GM06990 (cell line): ENCODE data around the gene DTNBP1.

ENCODE experiments used
- DNase-seq: peaks from one replicate; pipeline ENCODE4 v3.0.0-alpha.2; 2011; ENCODE audit not compliant: insufficient read length; ENCODE audit errors: extremely low read depth
- H3K27me3 ChIP-seq: replicated peaks from 2 replicates; pipeline ENCODE4 v1.6.0; 2011; ENCODE audit warnings: low read length; ENCODE audit not compliant: control insufficient read depth, insufficient read depth
- H3K36me3 ChIP-seq: 2 replicates; pipeline ENCODE4 v1.5.1; 2011; ENCODE audit warnings: low read length; ENCODE audit not compliant: control insufficient read depth, insufficient read depth
- H3K4me3 ChIP-seq: replicated peaks from 2 replicates; pipeline ENCODE4 v1.5.1; 2011; ENCODE audit warnings: low read depth, mild to moderate bottlenecking, control low read depth, low read length
- TF ChIP-seq, protein P1 (sequence below): IDR thresholded peaks from 2 replicates; pipeline ENCODE4 v1.5.1; 2011; ENCODE audit warnings: low read length, control low read depth, mild to moderate bottlenecking, inconsistent platforms; ENCODE audit not compliant: insufficient read depth, poor library complexity, severe bottlenecking

DTNBP1 gene

DNA sequence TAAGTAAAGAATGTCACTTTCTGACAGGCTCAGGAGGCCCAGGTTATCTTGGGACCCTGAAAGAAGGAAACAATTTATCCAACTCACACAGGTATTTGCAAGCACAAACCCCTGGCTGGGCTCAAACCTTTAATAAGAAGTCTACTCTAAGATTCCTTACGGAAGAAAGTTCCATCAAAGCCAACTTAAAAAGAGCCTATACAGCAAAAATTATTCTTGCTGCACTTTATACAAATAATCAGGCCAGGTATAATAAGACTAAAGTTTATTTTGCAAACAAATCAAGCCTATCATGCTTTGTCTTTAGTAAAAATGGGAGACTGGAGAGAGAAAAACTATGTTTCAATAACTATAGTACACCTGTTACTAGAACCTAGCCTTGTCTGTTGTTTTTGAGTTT is 102.1 kb downstream of the DTNBP1 start:
- DNase-seq = no peak
- TF ChIP-seq, protein P1, sequence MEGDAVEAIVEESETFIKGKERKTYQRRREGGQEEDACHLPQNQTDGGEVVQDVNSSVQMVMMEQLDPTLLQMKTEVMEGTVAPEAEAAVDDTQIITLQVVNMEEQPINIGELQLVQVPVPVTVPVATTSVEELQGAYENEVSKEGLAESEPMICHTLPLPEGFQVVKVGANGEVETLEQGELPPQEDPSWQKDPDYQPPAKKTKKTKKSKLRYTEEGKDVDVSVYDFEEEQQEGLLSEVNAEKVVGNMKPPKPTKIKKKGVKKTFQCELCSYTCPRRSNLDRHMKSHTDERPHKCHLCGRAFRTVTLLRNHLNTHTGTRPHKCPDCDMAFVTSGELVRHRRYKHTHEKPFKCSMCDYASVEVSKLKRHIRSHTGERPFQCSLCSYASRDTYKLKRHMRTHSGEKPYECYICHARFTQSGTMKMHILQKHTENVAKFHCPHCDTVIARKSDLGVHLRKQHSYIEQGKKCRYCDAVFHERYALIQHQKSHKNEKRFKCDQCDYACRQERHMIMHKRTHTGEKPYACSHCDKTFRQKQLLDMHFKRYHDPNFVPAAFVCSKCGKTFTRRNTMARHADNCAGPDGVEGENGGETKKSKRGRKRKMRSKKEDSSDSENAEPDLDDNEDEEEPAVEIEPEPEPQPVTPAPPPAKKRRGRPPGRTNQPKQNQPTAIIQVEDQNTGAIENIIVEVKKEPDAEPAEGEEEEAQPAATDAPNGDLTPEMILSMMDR = no peak

DNA sequence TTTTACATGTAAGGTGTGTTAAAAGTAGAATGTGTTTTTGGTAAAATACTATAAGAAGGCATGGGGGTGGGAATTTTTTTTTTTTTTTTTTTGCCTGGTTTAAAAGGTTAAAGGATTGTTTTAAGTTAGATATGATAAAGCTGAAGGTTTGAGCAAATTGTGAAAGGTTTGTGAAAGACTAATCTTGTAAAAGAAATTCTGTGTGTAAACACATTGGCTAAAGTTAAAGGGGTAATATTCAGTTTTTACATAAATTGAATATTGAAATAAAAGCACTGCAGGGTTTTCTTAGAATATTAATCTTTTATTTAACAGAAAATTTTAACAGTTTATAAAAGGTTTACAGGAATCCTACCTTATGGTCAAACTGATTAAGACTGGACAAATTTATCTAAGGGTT is 105.7 kb downstream of the DTNBP1 start:
- TF ChIP-seq, protein P1 = no peak
- H3K36me3 ChIP-seq = no peaks in the 10 kb centered on the region
- no peak for DNase-seq
- no peak overlapping the region for H3K4me3 ChIP-seq
- H3K27me3 ChIP-seq = no peaks in the 10 kb centered on the region

More for the DNA sequence above, 102.1 kb downstream of the DTNBP1 start:
- no peaks in the 10 kb centered on the region for H3K27me3 ChIP-seq
- no peak overlapping the region for H3K4me3 ChIP-seq
- H3K36me3 ChIP-seq = no peaks in the 10 kb centered on the region

DNA sequence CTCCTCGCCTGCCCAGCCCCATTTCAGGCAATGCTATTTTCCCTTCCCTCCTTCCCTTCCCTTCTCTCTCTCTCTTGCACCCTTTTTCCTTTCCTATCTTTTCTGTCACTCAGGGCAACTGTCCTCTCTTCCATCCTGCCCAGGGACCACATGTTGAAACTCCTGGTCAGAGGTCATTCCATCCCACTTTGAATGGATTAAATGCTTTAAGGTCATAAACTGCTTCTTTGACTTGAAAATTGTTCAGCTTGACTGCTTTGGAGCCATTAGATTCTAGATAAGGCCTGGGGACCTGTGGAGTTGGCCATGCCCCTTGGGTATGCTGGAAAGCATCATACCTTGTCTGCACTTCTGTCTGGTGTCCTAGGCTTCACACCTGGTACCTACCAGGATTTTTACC is 106.1 kb downstream of the DTNBP1 start:
- TF ChIP-seq, protein P1 = no peak
- no peak overlapping the region for H3K4me3 ChIP-seq
- no peaks in the 10 kb centered on the region for H3K27me3 ChIP-seq
- no peak for DNase-seq
- no peaks in the 10 kb centered on the region for H3K36me3 ChIP-seq

DNA sequence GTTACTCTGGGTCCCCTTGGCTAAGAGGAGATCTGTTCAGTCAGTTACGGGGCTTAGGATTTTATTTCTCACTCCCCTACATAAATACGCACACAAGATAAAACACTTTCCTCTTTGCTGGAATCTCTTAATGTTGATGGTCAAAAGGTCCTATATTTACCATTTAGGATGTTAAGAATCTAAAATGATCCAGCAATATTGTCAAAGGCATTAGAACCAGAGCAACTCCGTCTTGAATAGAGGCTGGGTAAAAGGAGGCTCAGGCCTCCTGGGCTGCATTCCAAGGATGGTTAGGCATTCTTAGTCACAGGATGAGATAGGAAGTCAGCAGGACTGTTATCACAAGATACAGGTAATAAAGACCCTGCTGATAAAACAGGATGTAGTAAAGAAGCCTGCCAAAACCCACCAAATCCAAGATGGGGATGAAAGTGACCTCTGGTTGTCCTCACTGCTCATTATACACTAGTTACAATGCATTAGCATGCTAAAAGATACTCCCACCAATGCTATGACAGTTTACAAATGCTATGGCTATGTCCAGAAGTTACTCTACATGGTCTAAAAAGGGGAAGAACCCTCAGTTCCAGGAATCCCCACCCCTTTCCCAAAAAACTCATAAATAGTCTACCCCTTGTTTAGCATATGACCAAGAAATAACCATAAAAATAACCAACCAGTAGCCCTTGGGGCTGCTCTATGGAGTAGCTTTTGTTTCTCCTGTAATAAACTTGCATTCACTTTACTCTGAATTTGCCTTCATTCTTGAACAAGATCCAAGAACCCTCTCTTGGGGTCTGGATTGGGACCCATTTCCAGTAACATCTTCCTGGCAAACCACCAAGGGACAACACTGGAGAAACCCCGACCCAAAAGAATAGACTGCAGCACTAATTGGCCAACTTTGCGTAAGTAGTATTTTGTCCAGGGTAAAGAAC is 107.5 kb downstream of the DTNBP1 start:
- TF ChIP-seq, protein P1 = no peak
- no peaks in the 10 kb centered on the region for H3K36me3 ChIP-seq
- no peak for DNase-seq
- no peak overlapping the region for H3K4me3 ChIP-seq
- no peaks in the 10 kb centered on the region for H3K27me3 ChIP-seq

DNA sequence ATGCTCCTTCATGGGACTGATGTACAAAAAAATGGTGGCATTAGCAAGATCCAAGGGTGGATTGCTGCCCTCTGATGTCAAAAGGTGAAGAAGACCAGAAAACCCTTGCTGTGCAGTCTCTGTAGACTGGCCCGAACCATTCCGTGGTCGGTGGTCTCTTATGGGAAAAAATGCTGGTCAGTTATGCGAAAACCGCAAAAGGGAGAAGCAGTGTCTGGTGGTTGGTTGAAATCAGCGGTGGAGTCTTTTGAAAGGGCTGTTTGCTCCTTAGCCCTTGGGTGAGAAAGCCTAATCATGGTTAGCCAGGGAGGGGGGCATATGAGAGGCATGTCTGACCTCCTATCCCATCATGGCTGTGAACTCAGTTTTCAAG is 108.1 kb downstream of the DTNBP1 start:
- no peak overlapping the region for H3K4me3 ChIP-seq
- no peak for DNase-seq
- TF ChIP-seq, protein P1 = no peak
- H3K27me3 ChIP-seq = no peaks in the 10 kb centered on the region
- H3K36me3 ChIP-seq = no peaks in the 10 kb centered on the region

DNA sequence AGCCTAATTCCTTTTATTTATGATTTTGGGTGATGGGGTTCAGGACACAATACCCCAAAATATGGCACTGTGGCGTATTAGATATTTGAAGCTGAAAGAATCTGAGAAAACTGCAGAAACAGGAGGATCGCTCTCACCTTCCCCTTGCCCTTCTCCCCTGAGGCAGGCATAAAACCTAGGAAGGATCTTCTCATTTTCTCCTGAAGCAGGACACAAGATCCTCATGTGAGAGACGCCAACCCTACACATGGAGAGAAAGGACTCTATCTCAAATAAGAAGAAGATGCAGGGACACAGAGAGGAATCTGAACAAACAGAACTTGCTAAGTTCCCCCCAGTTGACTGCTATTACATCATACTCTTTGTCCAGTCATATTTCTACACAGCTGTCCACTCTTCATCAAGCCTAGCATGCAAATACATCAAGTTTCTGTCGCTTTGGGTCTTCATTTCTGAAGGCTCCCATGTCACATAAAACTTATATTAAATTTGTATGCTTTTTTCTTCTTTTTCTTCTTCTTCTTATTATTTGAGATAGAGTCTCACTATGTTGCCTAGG is 109.0 kb downstream of the DTNBP1 start:
- H3K27me3 ChIP-seq = no peaks in the 10 kb centered on the region
- no peak for DNase-seq
- H3K4me3 ChIP-seq = no peak overlapping the region
- H3K36me3 ChIP-seq = no peaks in the 10 kb centered on the region
- TF ChIP-seq, protein P1 = no peak
